Nephron progenitor cell (in vitro differentiated cells): ENCODE measurements around the gene DOLK.
A peak's percentile ranks its signal among the peaks of the same experiment; 100 is the strongest.
"Not testable (repeated sequence)": the region's sequence is repeated elsewhere in the genome, so short reads cannot be mapped to it uniquely, and the experiment has no call there.

ENCODE experiments used
- DNase-seq: peaks from one replicate; pipeline ENCODE4 v3.0.0; 2021
- H3K27ac Mint-ChIP-seq: 2 replicates; pipeline ENCODE4 v1.8.0; 2021; ENCODE audit warnings: mild to moderate bottlenecking, moderate library complexity, mixed read lengths
- H3K27me3 Mint-ChIP-seq: 2 replicates; pipeline ENCODE4 v1.8.0; 2021; ENCODE audit warnings: mild to moderate bottlenecking, low read depth, mixed read lengths; ENCODE audit not compliant: poor library complexity
- H3K36me3 Mint-ChIP-seq: 2 replicates; pipeline ENCODE4 v1.8.0; 2021; ENCODE audit warnings: low read depth, mixed read lengths
- H3K4me1 Mint-ChIP-seq: 2 replicates; pipeline ENCODE4 v1.8.0; 2021; ENCODE audit warnings: mixed read lengths
- H3K4me3 Mint-ChIP-seq: 2 replicates; pipeline ENCODE4 v1.8.0; 2021; ENCODE audit warnings: mild to moderate bottlenecking, moderate library complexity, mixed read lengths
- H3K9me3 Mint-ChIP-seq: 2 replicates; pipeline ENCODE4 v1.8.0; 2021; ENCODE audit warnings: mild to moderate bottlenecking, moderate library complexity, mixed read lengths
- TF ChIP-seq, protein P1 (sequence below): fragments of 200-600 bp; sonication (generic); IDR thresholded peaks from 2 replicates; pipeline ENCODE4 v1.5.0; 2021; ENCODE audit warnings: antibody characterized with exemption

Gene DOLK

DNA sequence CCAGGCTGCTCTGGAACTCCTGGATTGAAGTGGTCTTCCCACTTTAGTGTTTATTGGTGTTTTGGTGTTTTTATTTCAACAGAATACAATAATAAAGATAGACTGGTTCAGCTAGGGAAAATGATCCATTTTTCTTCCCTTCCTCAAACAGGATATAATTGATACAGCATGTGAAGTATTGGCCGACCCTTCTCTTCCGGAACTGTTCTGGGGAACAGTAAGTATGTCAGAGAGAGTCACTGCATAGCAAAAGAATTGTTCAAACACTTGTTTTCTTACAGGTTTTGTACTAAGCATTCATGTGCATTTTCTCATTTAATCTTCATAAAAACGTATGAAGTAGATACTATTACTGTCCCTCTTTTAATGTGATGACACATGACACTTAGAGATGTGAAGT, 31.7 kb upstream of the DOLK start:
- Mint-ChIP-seq H3K4me1 (no peaks in the 10 kb centered on the region), H3K27ac (no peak overlapping the region), H3K9me3 (no peaks in the 10 kb centered on the region), H3K27me3 (no peaks in the 10 kb centered on the region), H3K36me3 (peaks cover 77% of the 10 kb centered on the region), H3K4me3 (no peak overlapping the region)
- DNase-seq: no peak
- TF ChIP-seq, protein P1, sequence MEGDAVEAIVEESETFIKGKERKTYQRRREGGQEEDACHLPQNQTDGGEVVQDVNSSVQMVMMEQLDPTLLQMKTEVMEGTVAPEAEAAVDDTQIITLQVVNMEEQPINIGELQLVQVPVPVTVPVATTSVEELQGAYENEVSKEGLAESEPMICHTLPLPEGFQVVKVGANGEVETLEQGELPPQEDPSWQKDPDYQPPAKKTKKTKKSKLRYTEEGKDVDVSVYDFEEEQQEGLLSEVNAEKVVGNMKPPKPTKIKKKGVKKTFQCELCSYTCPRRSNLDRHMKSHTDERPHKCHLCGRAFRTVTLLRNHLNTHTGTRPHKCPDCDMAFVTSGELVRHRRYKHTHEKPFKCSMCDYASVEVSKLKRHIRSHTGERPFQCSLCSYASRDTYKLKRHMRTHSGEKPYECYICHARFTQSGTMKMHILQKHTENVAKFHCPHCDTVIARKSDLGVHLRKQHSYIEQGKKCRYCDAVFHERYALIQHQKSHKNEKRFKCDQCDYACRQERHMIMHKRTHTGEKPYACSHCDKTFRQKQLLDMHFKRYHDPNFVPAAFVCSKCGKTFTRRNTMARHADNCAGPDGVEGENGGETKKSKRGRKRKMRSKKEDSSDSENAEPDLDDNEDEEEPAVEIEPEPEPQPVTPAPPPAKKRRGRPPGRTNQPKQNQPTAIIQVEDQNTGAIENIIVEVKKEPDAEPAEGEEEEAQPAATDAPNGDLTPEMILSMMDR: no peak

DNA sequence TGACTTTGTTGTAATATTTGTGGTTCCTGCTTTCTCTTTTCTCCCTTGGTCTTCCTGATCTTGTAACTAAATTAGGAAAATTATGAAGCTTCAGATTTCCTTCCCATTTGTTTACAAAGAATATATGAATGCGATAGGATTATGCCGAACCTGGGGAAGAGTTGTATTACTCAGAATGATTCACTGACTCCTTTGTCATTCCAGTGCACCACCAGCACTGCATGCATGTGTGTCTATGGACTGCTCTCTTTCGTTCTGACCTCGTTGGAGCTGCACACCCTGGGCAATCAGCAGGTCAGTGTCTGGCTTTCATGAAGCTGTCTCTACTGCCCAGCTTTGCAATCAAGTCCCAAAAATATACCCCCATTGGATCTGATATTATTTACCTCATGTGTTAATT, 25.6 kb upstream of the DOLK start:
- Mint-ChIP-seq H3K4me1 (no peaks in the 10 kb centered on the region), H3K27me3 (no peaks in the 10 kb centered on the region), H3K36me3 (peaks cover 73% of the 10 kb centered on the region), H3K9me3 (no peaks in the 10 kb centered on the region), H3K27ac (peak overlapping the region; percentile 83), H3K4me3 (no peak overlapping the region)
- no peak for DNase-seq
- TF ChIP-seq, protein P1: no peak

GRCh38 chr9:128969491-128969890, 22.1 kb upstream of the DOLK start:
- no peaks in the 10 kb centered on the region for H3K4me1 Mint-ChIP-seq
- no peak overlapping the region for H3K4me3 Mint-ChIP-seq
- peaks cover 61% of the 10 kb centered on the region for H3K36me3 Mint-ChIP-seq
- TF ChIP-seq, protein P1: no peak
- H3K9me3 Mint-ChIP-seq: no peaks in the 10 kb centered on the region
- no peak overlapping the region for H3K27ac Mint-ChIP-seq
- no peak for DNase-seq
- no peaks in the 10 kb centered on the region for H3K27me3 Mint-ChIP-seq

- not testable (repeated sequence) for H3K4me3 Mint-ChIP-seq, H3K27me3 Mint-ChIP-seq, DNase-seq, H3K27ac Mint-ChIP-seq, H3K9me3 Mint-ChIP-seq, H3K4me1 Mint-ChIP-seq
- H3K36me3 Mint-ChIP-seq: peaks cover 61% of the 10 kb centered on the region
Observed at GRCh38 chr9:128961403-128961802, 14.0 kb upstream of the DOLK start.

DNA sequence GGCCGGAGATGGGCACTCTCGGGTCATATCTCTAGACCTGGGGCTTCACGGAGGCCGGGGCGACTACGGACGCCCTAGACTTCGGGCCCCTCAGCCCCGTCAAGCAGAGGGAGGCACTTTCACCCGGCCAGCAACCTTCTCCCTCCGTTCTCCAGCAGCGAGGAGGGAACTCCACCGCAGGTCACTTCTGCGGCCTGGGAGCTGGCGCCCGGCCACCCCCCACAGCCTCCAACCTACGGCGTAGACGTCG, 201 bp downstream of the DOLK start:
- peaks cover 30% of the 10 kb centered on the region for H3K4me1 Mint-ChIP-seq
- no peaks in the 10 kb centered on the region for H3K9me3 Mint-ChIP-seq
- H3K4me3 Mint-ChIP-seq: peak overlapping the region; percentile 98
- DNase-seq: no peak
- peak overlapping the region; percentile 64 for H3K27ac Mint-ChIP-seq
- TF ChIP-seq, protein P1: no peak
- peaks cover 2% of the 10 kb centered on the region for H3K27me3 Mint-ChIP-seq
- H3K36me3 Mint-ChIP-seq: peaks cover 21% of the 10 kb centered on the region

GRCh38 chr9:128946571-128947276, 679 bp downstream of the DOLK start:
- no peak for DNase-seq
- peaks cover 2% of the 10 kb centered on the region for H3K27me3 Mint-ChIP-seq
- peaks cover 20% of the 10 kb centered on the region for H3K36me3 Mint-ChIP-seq
- no peaks in the 10 kb centered on the region for H3K9me3 Mint-ChIP-seq
- TF ChIP-seq, protein P1: no peak
- peaks cover 34% of the 10 kb centered on the region for H3K4me1 Mint-ChIP-seq
- peak overlapping the region; percentile 98 for H3K4me3 Mint-ChIP-seq
- peak overlapping the region; percentile 64 for H3K27ac Mint-ChIP-seq
